DOHH2 (cell line): ENCODE measurements around the gene OPA3.

Source experiments
- EZH2phosphoT487 ChIP-seq: fragments of 200-600 bp; sonication (generic); IDR thresholded peaks from 2 replicates; pipeline ENCODE4 v1.6.1; 2017; ENCODE audit warnings: borderline replicate concordance, mild to moderate bottlenecking, antibody characterized with exemption, low read length, moderate library complexity, mixed read lengths
- TF ChIP-seq, protein P1 (sequence below): fragments of 200-600 bp; sonication (generic); IDR thresholded peaks from one replicate; pipeline ENCODE4 v1.5.1; 2014; ENCODE audit warnings: antibody characterized with exemption, mild to moderate bottlenecking, low read depth, low read length; ENCODE audit not compliant: poor library complexity, severe bottlenecking

DNA sequence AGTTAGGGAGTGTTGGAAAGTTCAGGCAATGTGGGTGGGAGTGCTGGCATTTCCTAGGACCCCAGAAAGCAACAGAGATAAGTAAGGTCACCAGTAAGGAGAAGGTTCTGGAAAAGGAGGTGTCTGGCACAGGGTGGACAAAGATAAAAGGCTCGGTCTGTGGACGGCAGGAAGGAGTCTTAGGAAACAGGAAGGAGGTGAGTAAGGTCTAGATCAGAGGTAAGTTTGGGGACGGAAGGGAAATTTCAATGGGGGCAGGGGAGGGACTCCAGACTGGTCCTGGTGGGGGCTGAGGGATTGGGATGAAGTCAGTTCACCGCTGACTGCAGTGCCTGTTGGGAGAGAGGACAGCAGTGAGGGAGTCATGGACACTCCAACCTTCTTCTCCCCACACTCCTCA is 7.8 kb upstream of the OPA3 start:
- no peak for TF ChIP-seq EZH2phosphoT487
- TF ChIP-seq, protein P1, sequence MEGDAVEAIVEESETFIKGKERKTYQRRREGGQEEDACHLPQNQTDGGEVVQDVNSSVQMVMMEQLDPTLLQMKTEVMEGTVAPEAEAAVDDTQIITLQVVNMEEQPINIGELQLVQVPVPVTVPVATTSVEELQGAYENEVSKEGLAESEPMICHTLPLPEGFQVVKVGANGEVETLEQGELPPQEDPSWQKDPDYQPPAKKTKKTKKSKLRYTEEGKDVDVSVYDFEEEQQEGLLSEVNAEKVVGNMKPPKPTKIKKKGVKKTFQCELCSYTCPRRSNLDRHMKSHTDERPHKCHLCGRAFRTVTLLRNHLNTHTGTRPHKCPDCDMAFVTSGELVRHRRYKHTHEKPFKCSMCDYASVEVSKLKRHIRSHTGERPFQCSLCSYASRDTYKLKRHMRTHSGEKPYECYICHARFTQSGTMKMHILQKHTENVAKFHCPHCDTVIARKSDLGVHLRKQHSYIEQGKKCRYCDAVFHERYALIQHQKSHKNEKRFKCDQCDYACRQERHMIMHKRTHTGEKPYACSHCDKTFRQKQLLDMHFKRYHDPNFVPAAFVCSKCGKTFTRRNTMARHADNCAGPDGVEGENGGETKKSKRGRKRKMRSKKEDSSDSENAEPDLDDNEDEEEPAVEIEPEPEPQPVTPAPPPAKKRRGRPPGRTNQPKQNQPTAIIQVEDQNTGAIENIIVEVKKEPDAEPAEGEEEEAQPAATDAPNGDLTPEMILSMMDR: no peak
